GM18907 (cell line): ENCODE measurements around the gene TDRD7.

Experiments used
- ATAC-seq: cut with Tn5 transposase; IDR thresholded peaks from one replicate; pipeline ENCODE4 v1.9.1; 2021; ENCODE audit warnings: mild to moderate bottlenecking, moderate library complexity; ENCODE audit not compliant: unreplicated experiment

TDRD7 gene

GRCh38 chr9:97411789-97412625 is at the start of gene TDRD7:
Gene TDRD7, plus strand, starts transcription at chr9:97412096. Its CDS starts 16,370 bp downstream, at chr9:97428466.
- peak; percentile 84 for ATAC-seq

- ATAC-seq: no peak
Observed at GRCh38 chr9:97362777-97363545, 48.9 kb upstream of the TDRD7 start.

GRCh38 chr9:97363661-97364299 is 48.1 kb upstream of the TDRD7 start:
- ATAC-seq: no peak

GRCh38 chr9:97364769-97365490 is 47.0 kb upstream of the TDRD7 start:
- no peak for ATAC-seq

- no peak for ATAC-seq
Observed at GRCh38 chr9:97365634-97366033, 46.3 kb upstream of the TDRD7 start.

- ATAC-seq: no peak
Observed at GRCh38 chr9:97366476-97366875, 45.4 kb upstream of the TDRD7 start.

- no peak for ATAC-seq
Observed at GRCh38 chr9:97366889-97367288, 45.0 kb upstream of the TDRD7 start.

GRCh38 chr9:97367729-97368128 is 44.2 kb upstream of the TDRD7 start:
- peak; percentile 57 for ATAC-seq

GRCh38 chr9:97368964-97369363 is 42.9 kb upstream of the TDRD7 start:
- no peak for ATAC-seq

- ATAC-seq: no peak
Observed at GRCh38 chr9:97372580-97372979, 39.3 kb upstream of the TDRD7 start.

GRCh38 chr9:97373331-97373730 is 38.6 kb upstream of the TDRD7 start:
- ATAC-seq: no peak

- ATAC-seq: no peak
Observed at GRCh38 chr9:97374811-97375210, 37.1 kb upstream of the TDRD7 start.

GRCh38 chr9:97376902-97377301 is 35.0 kb upstream of the TDRD7 start:
- ATAC-seq: no peak

GRCh38 chr9:97382099-97382718 is 29.7 kb upstream of the TDRD7 start:
- peak; percentile 40 for ATAC-seq

GRCh38 chr9:97384406-97385262 is 27.3 kb upstream of the TDRD7 start:
- no peak for ATAC-seq

- no peak for ATAC-seq
Observed at GRCh38 chr9:97385626-97386264, 26.2 kb upstream of the TDRD7 start.

- ATAC-seq: no peak
Observed at GRCh38 chr9:97386265-97386633, 25.6 kb upstream of the TDRD7 start.

GRCh38 chr9:97386733-97387503 is 25.0 kb upstream of the TDRD7 start:
- ATAC-seq: no peak
